ENCODE measurements around the gene KIAA1328. TPM values are rescaled to one million over a fixed set of nuclear protein-coding genes. Genes with fewer than 3 reads are reported as not detected.
"Not testable (repeated sequence)": the region's sequence is repeated elsewhere in the genome, so short reads cannot be mapped to it uniquely, and the experiment has no call there.

The KIAA1328 gene
- polyA plus RNA-seq, 1 donor (not counting 4 experiments of a cell fraction or from before 2014, with no cell fraction given): 5.5 TPM

DNA sequence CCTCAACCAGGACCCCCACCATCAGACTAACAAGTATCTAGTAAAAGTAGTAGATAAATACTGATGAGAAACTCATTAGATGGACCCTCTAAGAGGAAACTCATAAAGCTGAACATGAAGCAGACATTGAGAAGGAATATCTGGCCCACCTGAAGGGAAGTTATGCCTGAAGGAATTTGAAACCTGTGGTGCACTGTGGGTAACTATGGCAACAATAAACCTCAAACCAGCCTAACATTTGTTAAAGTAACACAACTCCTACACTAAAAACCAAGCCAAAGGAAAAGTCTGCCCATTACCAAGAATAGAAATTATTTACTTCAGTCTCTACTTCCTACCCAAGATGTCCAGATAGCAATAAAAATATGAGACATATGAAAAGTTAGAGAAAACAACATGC is 43.4 kb downstream of the KIAA1328 start:
- Histone ChIP-seq H3K27me3 (ENCODE audit: control insufficient read depth, extremely low read depth, insufficient read depth, low read length) (no peaks in the 10 kb centered on the region), H3K4me2 (ENCODE audit: control insufficient read depth, extremely low read depth, insufficient read depth, low read depth, low read length) (no peak overlapping the region)
- no peak for FAIRE-seq

DNA sequence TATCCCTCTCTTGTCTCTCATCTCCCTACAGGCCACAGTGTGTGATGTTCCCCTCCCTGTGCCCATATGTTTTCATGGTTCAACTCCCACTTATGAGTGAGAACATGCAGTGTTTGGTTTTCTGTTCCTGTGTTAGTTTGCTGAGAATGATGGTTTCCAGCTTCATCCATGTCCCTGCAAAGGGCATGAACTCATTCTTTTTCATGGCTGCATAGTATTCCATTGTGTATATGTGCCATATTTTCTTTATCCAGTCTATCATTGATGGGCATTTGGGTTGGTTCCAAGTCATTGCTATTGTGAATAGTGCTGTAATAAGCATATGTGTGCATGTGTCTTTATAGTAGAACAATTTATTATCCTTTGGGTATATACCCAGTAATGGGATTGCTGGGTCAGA is 44.9 kb downstream of the KIAA1328 start:
- DNase-seq (ENCODE audit: low read depth, low spot score); H3K36me3 ChIP-seq (ENCODE audit: control insufficient read depth in 2 of 2, extremely low read depth in 1 of 2, insufficient read depth in 2 of 2, low read length in 2 of 2); H3K27ac ChIP-seq (ENCODE audit: control insufficient read depth, insufficient read depth, low read length); H3K4me1 ChIP-seq (ENCODE audit: control insufficient read depth, extremely low read depth, insufficient read depth, low read length); dilution Hi-C loops (cut with MboI; ENCODE audit: extremely low pct_ligation_motif_present, low sequenced_read_pairs); H3K79me2 ChIP-seq (ENCODE audit: control insufficient read depth, insufficient read depth, low read length); H3K9me3 ChIP-seq (ENCODE audit: control insufficient read depth, low read depth, low read length); H3K9ac ChIP-seq (ENCODE audit: control insufficient read depth, extremely low read depth, insufficient read depth, low read length); H2AFZ ChIP-seq (ENCODE audit: control insufficient read depth, low read length); H3K4me2 ChIP-seq (ENCODE audit: control insufficient read depth, extremely low read depth, insufficient read depth, low read depth, low read length); H3K9me1 ChIP-seq (ENCODE audit: control insufficient read depth, extremely low read depth, insufficient read depth, low read length); H4K20me1 ChIP-seq (ENCODE audit: control insufficient read depth, extremely low read depth, insufficient read depth, low read length); FAIRE-seq; H3K4me3 ChIP-seq (ENCODE audit: control insufficient read depth in 2 of 3, extremely low read depth in 1 of 3, insufficient read depth in 2 of 3, low read depth in 1 of 3, low read length in 3 of 3); H3K27me3 ChIP-seq (ENCODE audit: control insufficient read depth, extremely low read depth, insufficient read depth, low read length): not testable (repeated sequence)

More for the DNA sequence above, 43.4 kb downstream of the KIAA1328 start:
- dilution Hi-C loops (cut with MboI; ENCODE audit: extremely low pct_ligation_motif_present, low sequenced_read_pairs): no loop called here
- Histone ChIP-seq H4K20me1 (ENCODE audit: control insufficient read depth, extremely low read depth, insufficient read depth, low read length) (no peaks in the 10 kb centered on the region), H3K4me1 (ENCODE audit: control insufficient read depth, extremely low read depth, insufficient read depth, low read length) (no peaks in the 10 kb centered on the region), H3K9me1 (ENCODE audit: control insufficient read depth, extremely low read depth, insufficient read depth, low read length) (no peaks in the 10 kb centered on the region), H3K36me3 (ENCODE audit: control insufficient read depth in 2 of 2, extremely low read depth in 1 of 2, insufficient read depth in 2 of 2, low read length in 2 of 2) (no peaks in the 10 kb centered on the region), H3K4me3 (ENCODE audit: control insufficient read depth in 2 of 3, extremely low read depth in 1 of 3, insufficient read depth in 2 of 3, low read depth in 1 of 3, low read length in 3 of 3) (no peak overlapping the region), H3K27ac (ENCODE audit: control insufficient read depth, insufficient read depth, low read length) (no peak overlapping the region), H3K9me3 (ENCODE audit: control insufficient read depth, low read depth, low read length) (no peaks in the 10 kb centered on the region), H3K9ac (ENCODE audit: control insufficient read depth, extremely low read depth, insufficient read depth, low read length) (no peak overlapping the region), H2AFZ (ENCODE audit: control insufficient read depth, low read length) (no peak overlapping the region), H3K79me2 (ENCODE audit: control insufficient read depth, insufficient read depth, low read length) (no peaks in the 10 kb centered on the region)
- DNase-seq (ENCODE audit: low read depth, low spot score): no peak
- no peak for TF ChIP-seq EZH2 (IDR thresholded peaks at IDR 0.05; ENCODE audit: low read length)
- TF ChIP-seq, protein P1, sequence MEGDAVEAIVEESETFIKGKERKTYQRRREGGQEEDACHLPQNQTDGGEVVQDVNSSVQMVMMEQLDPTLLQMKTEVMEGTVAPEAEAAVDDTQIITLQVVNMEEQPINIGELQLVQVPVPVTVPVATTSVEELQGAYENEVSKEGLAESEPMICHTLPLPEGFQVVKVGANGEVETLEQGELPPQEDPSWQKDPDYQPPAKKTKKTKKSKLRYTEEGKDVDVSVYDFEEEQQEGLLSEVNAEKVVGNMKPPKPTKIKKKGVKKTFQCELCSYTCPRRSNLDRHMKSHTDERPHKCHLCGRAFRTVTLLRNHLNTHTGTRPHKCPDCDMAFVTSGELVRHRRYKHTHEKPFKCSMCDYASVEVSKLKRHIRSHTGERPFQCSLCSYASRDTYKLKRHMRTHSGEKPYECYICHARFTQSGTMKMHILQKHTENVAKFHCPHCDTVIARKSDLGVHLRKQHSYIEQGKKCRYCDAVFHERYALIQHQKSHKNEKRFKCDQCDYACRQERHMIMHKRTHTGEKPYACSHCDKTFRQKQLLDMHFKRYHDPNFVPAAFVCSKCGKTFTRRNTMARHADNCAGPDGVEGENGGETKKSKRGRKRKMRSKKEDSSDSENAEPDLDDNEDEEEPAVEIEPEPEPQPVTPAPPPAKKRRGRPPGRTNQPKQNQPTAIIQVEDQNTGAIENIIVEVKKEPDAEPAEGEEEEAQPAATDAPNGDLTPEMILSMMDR (optimal IDR thresholded peaks at IDR 0.05 in 1 of 3, IDR thresholded peaks at IDR 0.05 in 1 of 3, conservative IDR thresholded peaks at IDR 0.05 in 1 of 3; ENCODE audit: extremely low read depth in 1 of 3, insufficient read depth in 2 of 3, low read length in 3 of 3): no peak

DNA sequence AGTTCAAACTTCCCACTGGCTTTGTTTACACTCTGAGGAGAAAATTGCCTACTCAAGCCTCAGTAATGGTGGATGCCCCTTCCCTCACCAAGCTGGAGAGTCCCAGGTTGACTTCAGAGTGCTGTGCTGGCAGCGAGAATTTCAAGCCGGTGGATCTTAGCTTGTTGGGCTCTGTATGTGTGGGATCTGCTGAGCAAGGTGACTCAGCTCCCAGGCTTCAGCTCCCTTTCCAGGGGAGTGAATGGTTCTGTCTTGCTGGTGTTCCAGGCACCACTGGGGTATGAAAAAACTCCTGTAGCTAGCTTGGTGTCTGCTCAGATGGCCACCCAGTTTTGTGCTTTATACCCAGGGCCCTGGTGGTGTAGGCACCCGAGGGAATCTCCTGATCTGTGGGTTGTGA is 50.9 kb downstream of the KIAA1328 start:
- H3K9me3 ChIP-seq (ENCODE audit: control insufficient read depth, low read depth, low read length); H4K20me1 ChIP-seq (ENCODE audit: control insufficient read depth, extremely low read depth, insufficient read depth, low read length); DNase-seq (ENCODE audit: low read depth, low spot score); H3K27ac ChIP-seq (ENCODE audit: control insufficient read depth, insufficient read depth, low read length); H3K9ac ChIP-seq (ENCODE audit: control insufficient read depth, extremely low read depth, insufficient read depth, low read length); H2AFZ ChIP-seq (ENCODE audit: control insufficient read depth, low read length); dilution Hi-C loops (cut with MboI; ENCODE audit: extremely low pct_ligation_motif_present, low sequenced_read_pairs); H3K27me3 ChIP-seq (ENCODE audit: control insufficient read depth, extremely low read depth, insufficient read depth, low read length); H3K9me1 ChIP-seq (ENCODE audit: control insufficient read depth, extremely low read depth, insufficient read depth, low read length); H3K4me1 ChIP-seq (ENCODE audit: control insufficient read depth, extremely low read depth, insufficient read depth, low read length); H3K36me3 ChIP-seq (ENCODE audit: control insufficient read depth in 2 of 2, extremely low read depth in 1 of 2, insufficient read depth in 2 of 2, low read length in 2 of 2); FAIRE-seq; H3K4me2 ChIP-seq (ENCODE audit: control insufficient read depth, extremely low read depth, insufficient read depth, low read depth, low read length); H3K79me2 ChIP-seq (ENCODE audit: control insufficient read depth, insufficient read depth, low read length); H3K4me3 ChIP-seq (ENCODE audit: control insufficient read depth in 2 of 3, extremely low read depth in 1 of 3, insufficient read depth in 2 of 3, low read depth in 1 of 3, low read length in 3 of 3): not testable (repeated sequence)
